SH-SY5Y (cell line): ENCODE results near the gene PTH2.

ENCODE experiments used
- GATA2 ChIP-seq: IDR thresholded peaks from 2 replicates; pipeline ENCODE4 v1.6.1; 2011; ENCODE audit warnings: mild to moderate bottlenecking, low read depth, low read length
- GATA3 ChIP-seq: IDR thresholded peaks from 2 replicates; pipeline ENCODE4 v1.6.1; 2011; ENCODE audit warnings: low read depth, mild to moderate bottlenecking, low read length, moderate library complexity

- TF ChIP-seq GATA3 (no peak), GATA2 (no peak)
Measured at GRCh38 chr19:49393881-49394280, 29.4 kb downstream of the PTH2 start.
